Smooth muscle cell (in vitro differentiated cells): Measurements from ENCODE around the gene EXOC6B. TPM values are rescaled to one million over a fixed set of nuclear protein-coding genes. Genes with fewer than 3 reads are reported as not detected.
"Not testable (repeated sequence)": the region's sequence is repeated elsewhere in the genome, so short reads cannot be mapped to it uniquely, and the experiment has no call there.

Experiments used
- DNase-seq: peaks from one replicate; lab custom pipeline; 2025; ENCODE audit not compliant: unreplicated experiment; lab: John Stamatoyannopoulos, UW
- H2AFZ ChIP-seq: fragments of 200-600 bp; sonication (generic); 2 replicates; pipeline ENCODE4 v1.6.0; 2016; ENCODE audit warnings: antibody characterized with exemption, low read depth, mild to moderate bottlenecking
- H3F3A ChIP-seq: fragments of 200-600 bp; sonication (generic); 2 replicates; pipeline ENCODE4 v1.6.0; 2017; ENCODE audit warnings: antibody characterized with exemption, low read depth
- H3K27ac ChIP-seq: fragments of 200-600 bp; sonication (generic); 2 replicates; pipeline ENCODE4 v1.5.1; 2016; ENCODE audit warnings: low read depth, mild to moderate bottlenecking
- H3K27me3 ChIP-seq: fragments of 200-600 bp; sonication (generic); 2 replicates; pipeline ENCODE4 v1.6.1; 2016; ENCODE audit warnings: low read depth, mild to moderate bottlenecking
- H3K36me3 ChIP-seq: fragments of 200-600 bp; sonication (generic); 2 replicates; pipeline ENCODE4 v1.5.1; 2016; ENCODE audit warnings: low read depth
- H3K4me1 ChIP-seq: fragments of 200-600 bp; sonication (generic); 2 replicates; pipeline ENCODE4 v1.5.1; 2016; ENCODE audit warnings: low read depth
- H3K4me2 ChIP-seq: fragments of 200-600 bp; sonication (generic); 2 replicates; pipeline ENCODE4 v1.6.0; 2016; ENCODE audit warnings: mild to moderate bottlenecking
- H3K4me3 ChIP-seq: fragments of 200-600 bp; sonication (generic); 2 replicates; pipeline ENCODE4 v1.5.1; 2016; ENCODE audit warnings: mild to moderate bottlenecking
- H3K79me2 ChIP-seq: fragments of 200-600 bp; sonication (generic); 2 replicates; pipeline ENCODE4 v1.6.0; 2016; ENCODE audit warnings: low read depth, mild to moderate bottlenecking
- H3K9ac ChIP-seq: fragments of 200-600 bp; sonication (generic); 2 replicates; pipeline ENCODE4 v1.6.0; 2016; ENCODE audit warnings: low read depth
- H3K9me3 ChIP-seq: fragments of 200-600 bp; sonication (generic); replicated peaks from 2 replicates; pipeline ENCODE4 v1.5.1; 2016; ENCODE audit warnings: low read depth
- H4K20me1 ChIP-seq: fragments of 200-600 bp; sonication (generic); 2 replicates; pipeline ENCODE4 v1.6.0; 2016; ENCODE audit warnings: low read depth
- CTCF ChIP-seq: fragments of 200-600 bp; sonication (generic); IDR thresholded peaks from 2 replicates; pipeline ENCODE4 v1.5.1; 2017; ENCODE audit warnings: borderline replicate concordance, mild to moderate bottlenecking, antibody characterized with exemption; ENCODE audit not compliant: insufficient read depth, poor library complexity, severe bottlenecking
- WGBS: methylation state at CpG from one replicate; pipeline ENCODE4 v1.1.7; 2016; ENCODE audit warnings: low lambda C conversion rate; 5-methylcytosine and 5-hydroxymethylcytosine counted together
- polyA plus RNA-seq: library from polyadenylated mRNA; unstranded; fragments of >200 nt; fragmentation: Nextera tagmentation; extraction: Ambion mirVana; gene quantifications from 2 replicates; pipeline ENCODE4 v1.2.1, GENCODE V29; 2016
- total RNA-seq: library from RNA; depleted of rRNA; stranded (reverse); fragments of >200 nt; gene quantifications from 2 replicates; pipeline ENCODE4 v1.2.3, GENCODE V29; 2014

EXOC6B gene
- total and polyA plus RNA-seq, 2 experiments from 2014 or later = 6.9 to 19.7 TPM

GRCh38 chr2:72668647-72669046 is 157.2 kb downstream of the EXOC6B start:
- H4K20me1 ChIP-seq = peaks cover 3% of the 10 kb centered on the region
- no peak for TF ChIP-seq CTCF
- no peak overlapping the region for H2AFZ ChIP-seq
- peaks cover 15% of the 10 kb centered on the region for H3K79me2 ChIP-seq
- no peaks in the 10 kb centered on the region for H3F3A ChIP-seq
- H3K4me1 ChIP-seq = no peaks in the 10 kb centered on the region
- H3K9me3 ChIP-seq = no peaks in the 10 kb centered on the region
- H3K4me2 ChIP-seq = no peak overlapping the region
- H3K4me3 ChIP-seq = no peak overlapping the region
- peaks cover 6% of the 10 kb centered on the region for H3K36me3 ChIP-seq
- H3K9ac ChIP-seq = no peak overlapping the region
- no peak for DNase-seq
- no peaks in the 10 kb centered on the region for H3K27me3 ChIP-seq
- H3K27ac ChIP-seq = no peak overlapping the region
- WGBS = 93% methylated on average over 4 of the region's 4 CpGs

DNA sequence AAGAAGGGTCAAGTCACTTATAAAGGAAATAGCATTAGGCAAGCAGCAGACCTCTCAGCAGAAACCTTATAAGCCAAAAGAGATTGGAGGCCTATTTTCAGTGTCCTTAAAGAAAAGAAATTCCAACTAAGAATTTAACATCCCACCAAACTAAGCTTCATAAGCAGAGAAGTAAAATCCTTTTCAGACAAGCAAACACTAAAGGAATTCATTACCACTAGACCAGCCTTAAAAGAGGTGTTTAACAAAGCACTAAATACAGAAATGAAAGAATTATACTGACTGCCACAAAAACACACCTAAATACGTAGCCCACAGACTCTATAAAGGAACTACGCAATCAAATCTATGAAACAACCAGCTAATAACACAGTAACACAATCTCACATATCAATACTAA is 160.4 kb downstream of the EXOC6B start:
- H3K36me3 ChIP-seq = peaks cover 6% of the 10 kb centered on the region
- peaks cover 3% of the 10 kb centered on the region for H4K20me1 ChIP-seq
- H3K27me3 ChIP-seq = no peaks in the 10 kb centered on the region
- no peak overlapping the region for H3K4me3 ChIP-seq
- WGBS = 98% methylated on average over 2 of the region's 2 CpGs
- no peak for TF ChIP-seq CTCF
- no peaks in the 10 kb centered on the region for H3K4me1 ChIP-seq
- no peak for DNase-seq
- H2AFZ ChIP-seq = no peak overlapping the region
- H3K27ac ChIP-seq = no peak overlapping the region
- H3K9ac ChIP-seq = no peak overlapping the region
- H3K4me2 ChIP-seq = no peak overlapping the region
- H3K79me2 ChIP-seq = peaks cover 15% of the 10 kb centered on the region
- H3K9me3 ChIP-seq = no peaks in the 10 kb centered on the region
- no peaks in the 10 kb centered on the region for H3F3A ChIP-seq

DNA sequence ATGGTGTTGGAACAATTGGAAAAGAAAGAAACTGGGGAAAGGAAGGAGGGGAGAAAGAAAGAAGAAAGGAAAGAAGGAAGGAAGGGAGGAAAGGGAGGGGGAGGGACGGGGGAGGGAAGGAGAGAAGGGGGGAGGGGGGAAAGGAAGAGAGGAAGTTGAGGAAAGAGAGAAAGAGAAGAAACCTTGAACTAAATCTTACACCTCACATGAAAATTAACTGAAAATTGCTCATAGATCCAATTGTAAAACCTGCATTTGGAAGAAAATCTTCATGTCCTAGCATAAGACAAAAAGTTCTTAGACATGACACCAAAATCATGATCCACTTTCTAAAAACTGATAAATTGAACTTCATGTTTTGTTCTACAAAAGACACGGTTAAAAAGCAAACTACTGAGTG is 163.8 kb downstream of the EXOC6B start:
- no peak overlapping the region for H3K27ac ChIP-seq
- no peak for TF ChIP-seq CTCF
- no peaks in the 10 kb centered on the region for H3F3A ChIP-seq
- no peak overlapping the region for H3K9ac ChIP-seq
- no peaks in the 10 kb centered on the region for H3K36me3 ChIP-seq
- H2AFZ ChIP-seq = no peak overlapping the region
- H3K27me3 ChIP-seq = no peaks in the 10 kb centered on the region
- no peaks in the 10 kb centered on the region for H3K9me3 ChIP-seq
- peaks cover 6% of the 10 kb centered on the region for H4K20me1 ChIP-seq
- H3K4me1 ChIP-seq = no peaks in the 10 kb centered on the region
- DNase-seq = no peak
- WGBS = 45% methylated on average over 2 of the region's 2 CpGs
- H3K4me3 ChIP-seq = no peak overlapping the region
- no peaks in the 10 kb centered on the region for H3K79me2 ChIP-seq
- no peak overlapping the region for H3K4me2 ChIP-seq

GRCh38 chr2:72649810-72650209 is 176.0 kb downstream of the EXOC6B start:
- no peaks in the 10 kb centered on the region for H3K27me3 ChIP-seq
- no peak overlapping the region for H3K4me2 ChIP-seq
- H3K4me1 ChIP-seq = no peaks in the 10 kb centered on the region
- H3K36me3 ChIP-seq = no peaks in the 10 kb centered on the region
- H3K4me3 ChIP-seq = no peak overlapping the region
- H3K9me3 ChIP-seq = no peaks in the 10 kb centered on the region
- no peaks in the 10 kb centered on the region for H3K79me2 ChIP-seq
- peaks cover 6% of the 10 kb centered on the region for H4K20me1 ChIP-seq
- WGBS = 88% methylated on average over 6 of the region's 6 CpGs
- no peak for DNase-seq
- no peak overlapping the region for H3K27ac ChIP-seq
- H3F3A ChIP-seq = no peaks in the 10 kb centered on the region
- H3K9ac ChIP-seq = no peak overlapping the region
- no peak for TF ChIP-seq CTCF
- H2AFZ ChIP-seq = no peak overlapping the region

DNA sequence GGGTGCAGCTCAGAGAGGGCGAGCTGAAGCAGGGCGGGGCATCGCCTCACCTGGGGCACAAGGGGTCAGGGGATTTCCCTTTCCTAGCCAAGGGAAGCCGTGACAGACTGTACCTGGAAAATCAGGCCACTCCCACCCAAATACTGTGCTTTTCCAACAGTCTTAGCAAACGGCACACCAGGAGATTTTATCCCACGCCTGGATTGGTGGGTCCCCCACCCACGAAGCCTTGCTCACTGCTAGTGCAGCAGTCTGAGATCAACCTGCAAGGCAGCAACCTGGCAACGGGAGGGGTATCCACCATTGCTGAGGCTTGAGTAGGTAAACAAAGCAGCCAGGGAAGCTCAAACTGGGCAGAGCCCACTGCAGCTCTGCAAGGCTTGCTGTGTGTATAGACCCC is 184.6 kb downstream of the EXOC6B start:
- 97% methylated on average over 8 of the region's 8 CpGs for WGBS
- not testable (repeated sequence) for H3K9ac ChIP-seq, H3F3A ChIP-seq, H3K27ac ChIP-seq, H3K27me3 ChIP-seq, H3K4me1 ChIP-seq, DNase-seq, H3K4me2 ChIP-seq, H3K36me3 ChIP-seq, H2AFZ ChIP-seq, H3K79me2 ChIP-seq, H3K9me3 ChIP-seq, H3K4me3 ChIP-seq
- peaks cover 27% of the 10 kb centered on the region for H4K20me1 ChIP-seq
